ENCODE measurements around the gene MEPCE. TPM values are rescaled to one million over a fixed set of nuclear protein-coding genes. Genes with fewer than 3 reads are reported as not detected.
A peak's percentile ranks its signal among the peaks of the same experiment; 100 is the strongest.

MEPCE gene
- total RNA-seq, 4 donors from 2014 or later = 38.5 to 50.4 (median 39.6) TPM

GRCh38 chr7:100419660-100420226 lies 9.9 kb upstream of the MEPCE start:
- 79% methylated on average over 1 of the region's 1 CpG for WGBS
- Histone ChIP-seq H3K27ac (no peak overlapping the region), H3K36me3 (no peaks in the 10 kb centered on the region), H3K4me3 (no peak overlapping the region), H3K9me3 (no peaks in the 10 kb centered on the region), H3K27me3 (no peaks in the 10 kb centered on the region), H3K4me1 (no peaks in the 10 kb centered on the region)
- DNase-seq (ENCODE audit: low spot score in 2 of 2) = no peak
- TF ChIP-seq EP300 (IDR thresholded peaks at IDR 0.05) (no peak), POLR2A (IDR thresholded peaks at IDR 0.05) (no peak), CTCF (IDR thresholded peaks at IDR 0.05) (no peak), POLR2AphosphoS5 (IDR thresholded peaks at IDR 0.05) (no peak)

DNA sequence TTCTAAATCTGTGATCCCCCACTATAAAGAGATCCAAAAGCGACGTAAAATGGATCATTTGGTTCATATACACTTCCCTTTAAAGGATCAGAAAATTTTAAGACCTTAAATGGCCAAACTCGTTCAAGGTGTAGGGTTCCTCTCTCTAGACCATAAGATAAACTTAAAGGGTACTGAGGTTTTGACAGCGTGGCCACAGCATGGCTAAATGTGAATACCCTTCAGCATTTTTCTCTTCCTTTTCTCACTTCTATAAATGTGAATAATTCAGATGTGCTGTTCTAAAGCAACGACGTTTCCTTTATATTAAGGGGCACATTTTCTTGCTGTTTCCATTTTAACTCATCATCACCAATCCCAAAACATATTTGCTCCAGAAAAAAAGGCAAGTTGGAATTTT lies 6.3 kb upstream of the MEPCE start:
- no peak overlapping the region for H3K27ac ChIP-seq
- WGBS = 87% methylated on average over 6 of the region's 6 CpGs

DNA sequence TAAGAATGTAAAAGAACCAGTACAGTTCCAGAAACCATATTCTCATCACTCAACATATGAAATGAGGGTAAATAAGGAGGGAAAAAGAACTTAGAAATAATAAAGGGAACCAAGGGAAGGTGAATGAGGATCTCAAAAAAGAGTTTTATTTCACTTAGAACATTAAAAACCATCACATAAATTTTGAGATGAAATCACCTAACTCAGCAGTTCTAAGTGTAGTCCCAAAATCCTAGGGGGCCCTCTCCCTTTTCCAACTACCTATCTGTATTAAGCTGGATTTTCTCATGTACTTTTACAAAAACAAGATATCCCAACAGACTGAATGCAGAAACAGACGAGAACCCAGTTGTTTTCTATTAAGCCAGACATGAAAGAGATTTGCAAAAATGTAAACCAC lies 4.3 kb upstream of the MEPCE start:
- no peak for TF ChIP-seq POLR2AphosphoS5 (IDR thresholded peaks at IDR 0.05)
- no peaks in the 10 kb centered on the region for H3K27me3 ChIP-seq
- DNase-seq (ENCODE audit: low spot score in 2 of 2) = no peak
- no peaks in the 10 kb centered on the region for H3K36me3 ChIP-seq
- H3K27ac ChIP-seq = no peak overlapping the region
- peaks cover 9% of the 10 kb centered on the region for H3K4me1 ChIP-seq
- no peak overlapping the region for H3K4me3 ChIP-seq
- 88% methylated on average over 1 of the region's 1 CpG for WGBS
- no peaks in the 10 kb centered on the region for H3K9me3 ChIP-seq

More for the DNA sequence above, 6.3 kb upstream of the MEPCE start:
- no peaks in the 10 kb centered on the region for H3K36me3 ChIP-seq
- peaks cover 5% of the 10 kb centered on the region for H3K4me1 ChIP-seq
- no peaks in the 10 kb centered on the region for H3K9me3 ChIP-seq
- H3K4me3 ChIP-seq = no peak overlapping the region
- TF ChIP-seq EP300 (IDR thresholded peaks at IDR 0.05) (no peak), POLR2A (IDR thresholded peaks at IDR 0.05) (no peak), POLR2AphosphoS5 (IDR thresholded peaks at IDR 0.05) (no peak), CTCF (IDR thresholded peaks at IDR 0.05) (no peak)
- H3K27me3 ChIP-seq = no peaks in the 10 kb centered on the region
- DNase-seq (ENCODE audit: low spot score in 2 of 2) = no peak

- Histone ChIP-seq H3K27ac (no peak overlapping the region), H3K4me1 (peaks cover 20% of the 10 kb centered on the region), H3K9me3 (no peaks in the 10 kb centered on the region), H3K4me3 (no peak overlapping the region), H3K36me3 (no peaks in the 10 kb centered on the region), H3K27me3 (no peaks in the 10 kb centered on the region)
- TF ChIP-seq EP300 (IDR thresholded peaks at IDR 0.05) (no peak), POLR2A (IDR thresholded peaks at IDR 0.05) (no peak), POLR2AphosphoS5 (IDR thresholded peaks at IDR 0.05) (no peak), CTCF (IDR thresholded peaks at IDR 0.05) (no peak)
- DNase-seq (ENCODE audit: low spot score in 2 of 2) = no peak
Observed at GRCh38 chr7:100426516-100426915, 3.1 kb upstream of the MEPCE start.

DNA sequence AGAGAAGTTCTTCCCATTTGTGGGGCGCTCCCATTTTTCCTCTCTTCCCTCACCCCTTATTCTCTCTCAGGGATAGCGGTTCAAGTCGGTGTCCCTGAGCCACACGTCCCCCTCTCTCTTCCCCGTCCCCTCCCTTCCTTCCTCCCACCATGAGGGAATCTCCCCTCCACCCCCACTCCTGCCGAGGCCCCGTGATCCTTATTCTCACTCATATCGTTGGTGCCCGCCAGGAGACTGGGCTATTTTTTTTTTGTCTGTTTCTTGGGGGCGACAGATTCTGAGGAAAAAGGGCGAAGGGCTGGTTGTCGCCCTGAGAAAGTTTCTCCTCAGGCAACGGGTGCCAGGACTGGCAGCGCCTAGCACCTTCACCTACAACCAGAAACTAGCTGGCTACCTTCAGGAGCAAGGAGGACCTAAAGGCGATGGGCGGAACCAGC lies 1.9 kb upstream of the MEPCE start:
- no peaks in the 10 kb centered on the region for H3K9me3 ChIP-seq
- H3K36me3 ChIP-seq = peaks cover under 1% of the 10 kb centered on the region
- peak in 1 of 2 donors; percentile 71 for DNase-seq (ENCODE audit: low spot score in 2 of 2)
- peak overlapping the region; percentile 97 for H3K27ac ChIP-seq
- peaks cover 32% of the 10 kb centered on the region for H3K4me1 ChIP-seq
- WGBS = 54% methylated on average over 14 of the region's 16 CpGs
- H3K27me3 ChIP-seq = no peaks in the 10 kb centered on the region
- peak overlapping the region; percentile 96 for H3K4me3 ChIP-seq
- TF ChIP-seq POLR2A (IDR thresholded peaks at IDR 0.05) (no peak), POLR2AphosphoS5 (IDR thresholded peaks at IDR 0.05) (no peak), EP300 (IDR thresholded peaks at IDR 0.05) (no peak), CTCF (IDR thresholded peaks at IDR 0.05) (no peak)

All from suprapubic skin (tissue), 4 donors.